NCI-H2227 (cell line): ENCODE measurements around the gene CDIP1.

Experiments used
- DNase-seq: peaks from one replicate; lab custom pipeline; 2025; ENCODE audit not compliant: unreplicated experiment; lab: John Stamatoyannopoulos, UW

CDIP1 gene

GRCh38 chr16:4515611-4516233, 22.9 kb downstream of the CDIP1 start:
- DNase-seq, result no peak

DNA sequence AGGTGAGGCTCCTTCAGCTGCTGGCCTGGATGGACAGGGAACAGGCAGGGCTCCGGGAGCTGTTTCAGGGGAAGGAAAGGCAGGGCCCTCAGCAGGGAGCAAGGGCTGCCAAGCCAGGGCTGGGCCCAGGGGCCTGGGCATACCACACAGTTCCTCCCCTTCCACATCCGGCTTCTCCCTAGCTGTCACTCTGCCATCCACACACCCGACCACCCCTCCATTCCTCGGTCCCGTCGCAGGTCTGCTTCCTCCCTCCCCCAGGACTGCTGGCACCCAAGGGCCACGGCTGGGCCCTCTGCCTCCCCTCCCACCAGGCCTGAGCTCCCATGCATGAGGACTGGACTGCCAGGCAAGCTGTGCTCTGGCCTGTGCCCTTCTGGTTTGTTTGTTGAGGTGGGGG, 24.0 kb downstream of the CDIP1 start:
- DNase-seq, result no peak

DNA sequence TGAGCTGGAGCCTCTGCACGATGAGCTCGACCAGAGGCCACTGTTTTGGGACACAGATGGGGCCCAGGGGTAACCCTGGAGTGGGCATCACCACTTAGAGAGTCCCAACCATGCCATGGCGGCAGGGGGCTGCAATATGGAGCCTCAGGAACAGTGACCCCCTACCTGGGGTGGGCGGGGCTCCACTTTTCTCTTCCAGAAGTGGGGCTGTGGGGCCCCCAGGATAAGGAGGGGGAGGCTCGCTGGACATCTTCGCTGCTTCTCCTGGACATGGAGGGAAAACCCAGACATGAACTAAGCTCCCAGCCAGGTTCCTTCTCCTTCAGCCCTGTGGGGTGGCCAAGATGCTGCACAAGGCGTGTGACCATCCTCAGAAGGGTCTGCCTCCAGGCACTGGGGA, 24.7 kb downstream of the CDIP1 start:
- DNase-seq, result no peak

- DNase-seq, result no peak
These were observed 25.3 kb downstream of the CDIP1 start for GRCh38 chr16:4513086-4513860.

DNA sequence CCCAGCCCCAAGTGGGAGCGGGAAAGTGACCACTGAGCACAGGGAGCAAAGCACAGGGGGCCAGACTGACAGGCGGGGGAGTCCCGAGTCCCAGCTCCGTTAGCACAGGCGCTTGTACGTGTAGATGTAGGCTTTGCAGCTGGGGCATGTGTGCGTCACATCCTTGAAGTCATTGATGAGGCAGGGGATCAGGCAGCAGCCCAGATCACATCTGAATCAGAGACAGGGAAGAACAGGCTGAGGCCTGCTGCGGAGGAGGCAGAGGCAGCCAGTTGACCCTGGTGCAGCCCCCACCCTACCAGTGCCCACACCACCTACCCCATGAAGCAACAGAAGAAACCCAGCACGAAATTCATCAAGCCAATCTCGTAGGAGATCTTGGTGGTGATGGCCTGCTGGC, 26.1 kb downstream of the CDIP1 start:
- DNase-seq, result no peak

GRCh38 chr16:4511441-4512082, 27.0 kb downstream of the CDIP1 start:
- peak; percentile 67 for DNase-seq

GRCh38 chr16:4510747-4511426, 27.7 kb downstream of the CDIP1 start:
- DNase-seq, result no peak

DNA sequence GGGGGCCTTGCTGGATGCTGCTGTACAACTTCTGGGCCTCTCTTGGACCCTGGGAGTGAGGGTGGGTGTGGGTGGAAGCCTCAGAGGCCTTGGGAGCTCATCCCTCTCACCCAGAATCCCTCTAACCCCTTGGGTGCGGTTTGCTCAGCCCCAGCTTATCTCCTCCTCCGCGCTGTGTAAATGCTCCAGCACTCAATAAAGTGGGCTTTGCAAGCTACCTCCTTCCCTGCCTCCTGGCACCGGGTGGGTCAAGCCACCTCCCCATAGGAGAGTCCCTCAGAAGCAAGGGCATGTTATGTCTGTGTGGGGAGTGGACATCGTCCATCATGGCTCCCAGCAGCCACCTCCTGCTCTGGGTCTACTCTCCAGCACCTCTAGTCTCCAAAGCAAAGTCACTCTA, 28.4 kb downstream of the CDIP1 start:
- no peak for DNase-seq

DNA sequence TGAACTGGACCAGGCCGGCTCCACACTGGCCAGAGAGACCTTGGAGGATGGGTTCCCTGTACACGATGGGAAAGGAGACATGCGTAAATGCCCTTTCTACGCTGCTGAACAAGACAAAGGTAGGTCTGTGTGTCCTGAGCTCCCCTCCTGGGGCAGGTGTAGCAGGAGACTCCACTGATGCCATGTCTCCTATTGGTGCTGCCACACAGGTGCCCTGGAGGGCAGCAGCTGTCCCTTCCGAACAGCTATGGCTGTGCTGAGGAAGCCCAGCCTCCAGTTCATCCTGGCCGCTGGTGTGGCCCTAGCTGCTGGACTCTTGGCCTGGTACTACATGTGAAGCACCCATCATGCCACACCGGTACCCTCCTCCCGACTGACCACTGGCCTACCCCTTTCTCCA, 29.2 kb downstream of the CDIP1 start:
- no peak for DNase-seq

- no peak for DNase-seq
These were observed 29.8 kb downstream of the CDIP1 start for GRCh38 chr16:4508806-4509205.

DNA sequence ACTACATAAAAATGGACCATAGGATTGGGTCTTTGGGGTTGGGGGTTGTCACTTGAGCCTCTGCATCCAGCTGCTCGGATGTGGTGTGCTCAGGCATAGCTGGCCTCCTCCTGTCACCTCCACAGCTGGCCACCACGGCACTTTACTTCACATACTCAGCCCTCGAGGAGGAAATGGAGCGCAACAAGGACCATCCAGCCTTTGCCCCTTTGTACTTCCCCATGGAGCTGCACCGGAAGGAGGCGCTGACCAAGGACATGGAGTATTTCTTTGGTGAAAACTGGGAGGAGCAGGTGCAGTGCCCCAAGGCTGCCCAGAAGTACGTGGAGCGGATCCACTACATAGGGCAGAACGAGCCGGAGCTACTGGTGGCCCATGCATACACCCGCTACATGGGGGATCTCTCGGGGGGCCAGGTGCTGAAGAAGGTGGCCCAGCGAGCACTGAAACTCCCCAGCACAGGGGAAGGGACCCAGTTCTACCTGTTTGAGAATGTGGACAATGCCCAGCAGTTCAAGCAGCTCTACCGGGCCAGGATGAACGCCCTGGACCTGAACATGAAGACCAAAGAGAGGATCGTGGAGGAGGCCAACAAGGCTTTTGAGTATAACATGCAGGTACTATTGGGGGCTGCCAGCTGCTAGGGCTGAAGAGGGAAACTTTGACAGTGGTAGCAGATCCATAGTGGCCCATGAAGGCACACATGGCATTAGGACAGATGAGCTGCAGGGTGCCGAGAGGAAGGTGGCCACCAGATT, 30.8 kb downstream of the CDIP1 start:
- no peak for DNase-seq

- DNase-seq, result peak; percentile 87
These were observed 32.1 kb downstream of the CDIP1 start for GRCh38 chr16:4506450-4506849.

GRCh38 chr16:4505356-4506147, 33.0 kb downstream of the CDIP1 start:
- no peak for DNase-seq

GRCh38 chr16:4501071-4501478, 37.5 kb downstream of the CDIP1 start:
- no peak for DNase-seq

DNA sequence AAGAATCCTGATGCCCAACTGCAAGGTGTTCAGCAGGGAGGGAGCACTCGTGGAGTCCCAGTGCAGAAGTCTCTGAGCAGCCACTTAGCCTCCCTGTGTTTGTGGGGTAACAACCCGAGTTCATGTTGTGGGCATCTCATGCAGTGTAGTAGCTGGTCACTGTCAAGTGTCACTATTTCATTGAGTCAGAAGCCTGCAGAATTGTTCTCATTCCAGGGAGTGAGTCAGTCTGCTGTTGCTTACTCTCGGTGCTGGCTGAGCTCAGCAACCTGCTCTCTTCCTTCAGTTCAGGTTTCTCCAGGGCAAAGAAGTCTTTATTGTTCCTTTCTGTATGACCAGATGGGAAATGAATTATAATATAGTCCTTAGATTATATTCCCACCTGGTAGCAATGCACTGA, 38.3 kb downstream of the CDIP1 start:
- DNase-seq, result no peak

GRCh38 chr16:4499196-4499555, 39.4 kb downstream of the CDIP1 start:
- DNase-seq, result no peak

GRCh38 chr16:4498546-4499195, 39.9 kb downstream of the CDIP1 start:
- DNase-seq, result no peak

DNA sequence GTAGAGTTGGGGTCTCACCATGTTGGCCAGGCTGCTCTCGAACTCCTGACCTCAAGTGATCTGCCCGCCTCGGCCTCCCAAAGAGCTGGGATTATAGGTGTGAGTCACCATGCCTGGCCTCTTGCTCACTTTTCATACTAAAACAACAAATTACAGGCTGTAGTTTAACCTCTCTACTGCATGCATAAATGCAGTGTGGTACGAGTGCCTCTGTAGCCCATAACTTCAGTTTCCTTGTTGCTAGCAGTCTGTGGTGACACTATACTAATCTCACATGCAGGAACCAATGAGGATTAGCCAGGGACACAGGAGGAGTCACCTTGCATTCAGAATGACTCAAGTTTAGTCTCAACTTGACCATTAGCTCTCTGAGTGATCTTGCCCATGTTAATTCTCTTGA, 42.3 kb downstream of the CDIP1 start:
- no peak for DNase-seq

- no peak for DNase-seq
These were observed 42.8 kb downstream of the CDIP1 start for GRCh38 chr16:4495766-4496165.
